GM23248 (cell line): ENCODE data around the gene STK16. TPM values are rescaled to one million over a fixed set of nuclear protein-coding genes. Genes with fewer than 3 reads are reported as not detected.

Source experiments
- DNase-seq: peaks from one replicate; pipeline ENCODE4 v3.0.0-alpha.2; 2015
- H2AFZ ChIP-seq: fragments of 200-600 bp; sonication (generic); 2 replicates; pipeline ENCODE4 v1.6.1; 2016; ENCODE audit warnings: antibody characterized with exemption
- H3F3A ChIP-seq: fragments of 200-600 bp; sonication (generic); 2 replicates; pipeline ENCODE4 v1.6.1; 2016; ENCODE audit warnings: mild to moderate bottlenecking, antibody characterized with exemption, mixed run types; ENCODE audit not compliant: insufficient read depth
- H3K27ac ChIP-seq: fragments of 200-600 bp; sonication (generic); 2 replicates; pipeline ENCODE4 v1.5.1; 2016; ENCODE audit warnings: mild to moderate bottlenecking
- H3K27me3 ChIP-seq: fragments of 200-600 bp; sonication (generic); replicated peaks from 2 replicates; pipeline ENCODE4 v1.6.1; 2016; ENCODE audit warnings: mild to moderate bottlenecking; ENCODE audit not compliant: insufficient read depth
- H3K36me3 ChIP-seq: fragments of 200-600 bp; sonication (generic); 2 replicates; pipeline ENCODE4 v1.6.1; 2016; ENCODE audit warnings: low read depth, mild to moderate bottlenecking
- H3K4me1 ChIP-seq: fragments of 200-600 bp; sonication (generic); 2 replicates; pipeline ENCODE4 v1.6.1; 2016; ENCODE audit warnings: mild to moderate bottlenecking; ENCODE audit not compliant: insufficient read depth
- H3K4me2 ChIP-seq: fragments of 200-600 bp; sonication (generic); one replicate; pipeline ENCODE4 v1.6.1; 2016; ENCODE audit warnings: mild to moderate bottlenecking; ENCODE audit not compliant: unreplicated experiment
- H3K4me3 ChIP-seq: fragments of 200-600 bp; sonication (generic); 2 replicates; pipeline ENCODE4 v1.5.1; 2016; ENCODE audit warnings: mild to moderate bottlenecking
- H3K79me2 ChIP-seq: fragments of 200-600 bp; sonication (generic); 2 replicates; pipeline ENCODE4 v1.6.1; 2016; ENCODE audit warnings: mild to moderate bottlenecking; ENCODE audit not compliant: insufficient read depth
- H3K9ac ChIP-seq: fragments of 200-600 bp; sonication (generic); 2 replicates; pipeline ENCODE4 v1.6.1; 2016; ENCODE audit warnings: mild to moderate bottlenecking
- H3K9me2 ChIP-seq: fragments of 200-600 bp; sonication (generic); 2 replicates; pipeline ENCODE4 v1.6.1; 2016; ENCODE audit warnings: mixed run types, mild to moderate bottlenecking, moderate library complexity; ENCODE audit not compliant: insufficient read depth
- H3K9me3 ChIP-seq: fragments of 200-600 bp; sonication (generic); one replicate; pipeline ENCODE4 v1.6.1; 2017; ENCODE audit warnings: low read depth
- H4K20me1 ChIP-seq: fragments of 200-600 bp; sonication (generic); 2 replicates; pipeline ENCODE4 v1.6.0; 2016; ENCODE audit not compliant: insufficient read depth
- EZH2 ChIP-seq: fragments of 200-600 bp; sonication (generic); IDR thresholded peaks from 2 replicates; pipeline ENCODE4 v1.6.1; 2018; ENCODE audit warnings: antibody characterized with exemption, mild to moderate bottlenecking; ENCODE audit not compliant: insufficient read depth, poor library complexity, severe bottlenecking
- EZH2phosphoT487 ChIP-seq: fragments of 200-600 bp; sonication (generic); IDR thresholded peaks from 2 replicates; pipeline ENCODE4 v1.6.1; 2018; ENCODE audit warnings: antibody characterized with exemption, moderate library complexity, mild to moderate bottlenecking, low read depth; ENCODE audit not compliant: insufficient read depth
- WGBS, 2 experiments: methylation state at CpG; one replicate each; pipeline ENCODE4 v1.1.6; 2015 to 2017; ENCODE audit warnings: low lambda C conversion rate in 2 of 2, low coverage in 1 of 2; ENCODE audit errors: missing lambda C conversion rate in 2 of 2; 5-methylcytosine and 5-hydroxymethylcytosine counted together
- in situ Hi-C: fragments of 300-500 bp; cut with MboI; formaldehyde crosslinking; loops from 2 replicates; pipeline ENCODE4 v1.15.0; 2020
- polyA plus RNA-seq: library from polyadenylated mRNA; unstranded; fragments of >200 nt; fragmentation: Nextera tagmentation; extraction: Ambion mirVana; gene quantifications from 2 replicates; pipeline ENCODE4 v1.2.1, GENCODE V29; 2016
- total RNA-seq: library from RNA; depleted of rRNA; stranded (reverse); fragments of >200 nt; shearing (Covaris generic); gene quantifications from 2 replicates; pipeline ENCODE4 v1.2.3, GENCODE V29; 2014

Gene STK16
- total and polyA plus RNA-seq, 2 experiments from 2014 or later: 7.2 to 16.0 TPM

DNA sequence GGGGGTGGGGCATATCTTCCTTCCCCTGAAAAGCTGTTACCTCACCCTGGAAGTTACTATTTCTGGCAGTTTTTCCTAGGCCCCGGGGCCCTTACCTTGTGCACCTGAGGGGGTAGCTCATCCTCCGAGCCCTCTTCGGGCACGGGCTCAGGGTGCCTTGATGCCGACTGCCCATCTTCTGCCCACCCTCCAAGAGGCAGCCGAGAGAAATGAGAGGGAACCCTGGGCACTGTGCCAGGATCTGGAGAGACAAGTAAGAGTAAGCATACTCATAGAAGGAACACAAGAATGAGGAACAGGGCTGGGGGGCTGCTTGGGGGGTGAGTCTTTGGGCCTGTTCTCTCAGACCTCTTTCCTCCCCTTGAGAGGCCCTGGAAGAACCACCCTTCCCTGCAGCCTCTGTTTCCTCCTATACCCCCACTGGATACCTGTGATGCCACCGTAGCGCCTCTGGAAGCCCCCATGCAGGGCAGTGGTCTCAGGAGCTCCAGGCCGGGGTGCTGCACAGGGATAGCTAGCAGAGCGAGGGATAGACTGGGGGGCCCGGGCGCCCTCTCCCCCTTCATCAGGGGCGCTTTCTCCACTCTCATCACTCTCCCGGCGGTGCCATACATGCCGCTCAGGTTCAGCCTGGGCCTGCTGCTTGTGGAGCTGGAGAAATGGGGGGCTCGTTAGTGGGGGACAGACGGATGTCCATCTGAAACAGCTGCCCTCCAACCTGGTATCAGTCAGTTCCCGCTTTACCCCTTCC lies 24.5 kb upstream of the STK16 start:
- Histone ChIP-seq H3K4me1 (peaks cover 16% of the 10 kb centered on the region), H3K4me3 (no peak overlapping the region), H3K9me3 (no peaks in the 10 kb centered on the region), H3K27ac (no peak overlapping the region), H2AFZ (no peak overlapping the region), H4K20me1 (no peaks in the 10 kb centered on the region), H3K9me2 (no peaks in the 10 kb centered on the region), H3K79me2 (peaks cover 20% of the 10 kb centered on the region), H3F3A (peaks cover 17% of the 10 kb centered on the region), H3K27me3 (no peaks in the 10 kb centered on the region), H3K4me2 (no peak overlapping the region), H3K36me3 (peaks cover 25% of the 10 kb centered on the region), H3K9ac (no peak overlapping the region)
- TF ChIP-seq EZH2 (no peak), EZH2phosphoT487 (no peak)
- WGBS, 2 experiments: 88 to 89% methylated on average over 18 to 19 of the region's 19 CpGs
- DNase-seq: no peak
- in situ Hi-C loops: no loop called here

DNA sequence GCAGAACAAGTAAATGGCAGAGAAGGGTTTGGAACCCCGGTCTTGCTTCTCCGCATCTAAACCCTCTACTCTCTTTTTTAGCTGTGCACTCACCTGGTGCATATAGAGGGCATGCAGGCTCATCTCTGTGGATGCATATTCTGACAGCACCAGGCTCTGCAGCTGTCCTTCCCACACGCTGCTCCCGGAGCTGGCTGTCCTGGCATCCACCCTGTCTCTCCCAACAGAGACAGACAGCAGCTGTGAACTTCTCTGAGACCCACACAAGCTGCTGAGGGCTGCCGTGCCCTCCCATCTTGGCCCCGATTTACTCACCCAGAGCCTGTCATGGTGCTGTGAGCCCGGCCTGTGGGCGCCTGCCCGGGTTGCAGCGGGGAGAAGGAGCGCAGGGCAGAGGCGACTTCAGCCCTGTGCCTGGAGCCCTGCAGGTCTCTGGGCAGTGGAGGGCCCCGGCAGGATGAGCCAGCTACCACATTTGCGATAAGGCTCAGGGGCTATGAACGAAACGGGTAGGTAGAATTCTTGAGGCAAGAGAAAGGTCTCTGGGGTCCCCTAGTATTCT lies 23.2 kb upstream of the STK16 start:
- Histone ChIP-seq H3K4me3 (no peak overlapping the region), H3K9me3 (no peaks in the 10 kb centered on the region), H3K36me3 (peaks cover 25% of the 10 kb centered on the region), H3K79me2 (peaks cover 22% of the 10 kb centered on the region), H3K27me3 (no peaks in the 10 kb centered on the region), H3K9me2 (no peaks in the 10 kb centered on the region), H3K9ac (no peak overlapping the region), H2AFZ (no peak overlapping the region), H3K4me2 (no peak overlapping the region), H3F3A (peaks cover 17% of the 10 kb centered on the region), H3K27ac (no peak overlapping the region), H3K4me1 (peaks cover 11% of the 10 kb centered on the region), H4K20me1 (no peaks in the 10 kb centered on the region)
- TF ChIP-seq EZH2: no peak
- TF ChIP-seq EZH2phosphoT487: no peak
- in situ Hi-C loops: no loop called here
- WGBS, 2 experiments: 90% methylated on average over 16 of the region's 16 CpGs
- no peak for DNase-seq

- TF ChIP-seq EZH2 (no peak), EZH2phosphoT487 (no peak)
- H3K36me3 ChIP-seq: peaks cover 25% of the 10 kb centered on the region
- H3K4me3 ChIP-seq: no peak overlapping the region
- no peak overlapping the region for H3K27ac ChIP-seq
- in situ Hi-C loops: no loop called here
- H3K9me3 ChIP-seq: no peaks in the 10 kb centered on the region
- H2AFZ ChIP-seq: no peak overlapping the region
- DNase-seq: no peak
- peaks cover 17% of the 10 kb centered on the region for H3K4me1 ChIP-seq
- H3K27me3 ChIP-seq: no peaks in the 10 kb centered on the region
- peaks cover 41% of the 10 kb centered on the region for H3K79me2 ChIP-seq
- WGBS, 2 experiments: 93 to 94% methylated on average over 31 of the region's 31 CpGs
- no peaks in the 10 kb centered on the region for H3K9me2 ChIP-seq
- H4K20me1 ChIP-seq: no peaks in the 10 kb centered on the region
- peaks cover 16% of the 10 kb centered on the region for H3F3A ChIP-seq
- H3K9ac ChIP-seq: no peak overlapping the region
- no peak overlapping the region for H3K4me2 ChIP-seq
These were observed 21.3 kb upstream of the STK16 start for GRCh38 chr2:219223831-219224610.

DNA sequence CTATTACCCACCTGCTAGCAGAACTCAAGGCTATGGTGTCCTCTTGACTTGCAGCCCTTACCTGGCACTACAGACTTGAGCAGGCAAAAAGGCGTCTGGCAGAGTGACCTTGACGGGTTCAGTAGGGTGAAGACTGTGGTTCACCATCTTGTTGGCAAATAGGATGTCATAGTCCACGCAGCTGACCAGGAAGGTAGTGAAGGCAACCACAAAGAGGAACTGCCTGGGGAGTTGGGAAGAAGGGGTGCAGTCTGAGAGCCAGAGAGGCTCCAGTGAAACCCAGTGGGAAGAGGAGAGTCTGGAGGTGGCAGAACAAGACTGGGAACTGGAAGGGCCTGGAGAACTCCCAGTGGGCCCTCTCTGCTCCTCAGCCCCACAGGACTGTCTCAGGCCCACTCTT lies 19.9 kb upstream of the STK16 start:
- Histone ChIP-seq H3K4me3 (no peak overlapping the region), H3K9me2 (no peaks in the 10 kb centered on the region), H3K27ac (no peak overlapping the region), H3K36me3 (peaks cover 25% of the 10 kb centered on the region), H3K79me2 (peaks cover 44% of the 10 kb centered on the region), H4K20me1 (no peaks in the 10 kb centered on the region), H3K4me1 (peaks cover 12% of the 10 kb centered on the region), H3K27me3 (no peaks in the 10 kb centered on the region), H3F3A (peaks cover 10% of the 10 kb centered on the region; the same call in 1 of the 2 replicates), H3K9me3 (no peaks in the 10 kb centered on the region), H2AFZ (no peak overlapping the region), H3K9ac (no peak overlapping the region), H3K4me2 (no peak overlapping the region)
- no peak for TF ChIP-seq EZH2phosphoT487
- TF ChIP-seq EZH2: no peak
- in situ Hi-C loops: no loop called here
- no peak for DNase-seq
- WGBS, 2 experiments: 94 to 96% methylated on average over 3 of the region's 3 CpGs
